Thoracic aorta (tissue), 2 donors: Measurements from ENCODE around the gene MBD3L2B. TPM values are rescaled to one million over a fixed set of nuclear protein-coding genes. Genes with fewer than 3 reads are reported as not detected.
A peak's percentile ranks its signal among the peaks of the same experiment; 100 is the strongest.
"Not testable (repeated sequence)": the region's sequence is repeated elsewhere in the genome, so short reads cannot be mapped to it uniquely, and the experiment has no call there.

Source experiments
- ATAC-seq: fragments of 150-250 bp; one replicate; pipeline ENCODE4 v1.8.0; 2017; ENCODE audit warnings: low read depth; ENCODE audit not compliant: insufficient number of reproducible peaks, low FRiP score
- DNase-seq: peaks from one replicate; pipeline ENCODE4 v3.0.0-alpha.2; 2020; ENCODE audit warnings: low spot score
- H3K27ac ChIP-seq, 2 donors: fragments of 200-600 bp; sonication (generic); 1 replicate in 1 of 2; 2 replicates in 1 of 2; pipeline ENCODE4 v1.5.1; 2016; ENCODE audit warnings: mild to moderate bottlenecking in 2 of 2, moderate library complexity in 2 of 2
- H3K27me3 ChIP-seq: fragments of 200-600 bp; sonication (generic); replicated peaks from 2 replicates; pipeline ENCODE4 v1.6.0; 2016; ENCODE audit warnings: mild to moderate bottlenecking; ENCODE audit not compliant: insufficient read depth
- H3K36me3 ChIP-seq: fragments of 200-600 bp; sonication (generic); one replicate; pipeline ENCODE4 v1.5.1; 2016
- H3K4me1 ChIP-seq, 2 donors: fragments of 200-600 bp; sonication (generic); 1 replicate in 1 of 2; 2 replicates in 1 of 2; pipeline versions ENCODE4 v1.5.1 to v1.6.0; 2016; ENCODE audit warnings: low read depth in 2 of 2, mild to moderate bottlenecking in 1 of 2; ENCODE audit not compliant: control insufficient read depth in 1 of 2
- H3K4me3 ChIP-seq: fragments of 200-600 bp; sonication (generic); 2 replicates; pipeline ENCODE4 v1.5.1; 2016; ENCODE audit warnings: mild to moderate bottlenecking
- H3K9me3 ChIP-seq: fragments of 200-600 bp; sonication (generic); 2 replicates; pipeline ENCODE4 v1.5.1; 2016
- CTCF ChIP-seq: fragments of 200-600 bp; sonication (generic); IDR thresholded peaks from one replicate; pipeline ENCODE4 v1.5.1; 2019; ENCODE audit warnings: antibody characterized with exemption
- total RNA-seq, 2 donors: library from RNA; depleted of rRNA; stranded (reverse); fragments of >200 nt; gene quantifications; one replicate each; pipeline versions ENCODE4 v1.1.0 to v1.2.3, GENCODE V29; 2016

The MBD3L2B gene
- not detected for total RNA-seq

GRCh38 chr19:7021331-7021730 is at the start of gene MBD3L2B:
TSS of gene MBD3L2B (minus strand) at chr19:7021431. CDS start at chr19:7021397, 34 bp downstream.
- not testable (repeated sequence) for H3K27me3 ChIP-seq

GRCh38 chr19:7069904-7070226 is 48.6 kb upstream of the MBD3L2B start:
- DNase-seq (no peak), ATAC-seq (no peak)
- Histone ChIP-seq H3K4me1 (peaks cover 4 to 11% of the 10 kb centered on the region in 2 donors), H3K36me3 (peaks cover 28% of the 10 kb centered on the region), H3K27ac (peak overlapping the region; percentile 57 to 77), H3K9me3 (no peaks in the 10 kb centered on the region), H3K27me3 (no peaks in the 10 kb centered on the region), H3K4me3 (peak overlapping the region; percentile 81)
- no peak for TF ChIP-seq CTCF

More at GRCh38 chr19:7021331-7021730, at the start of gene MBD3L2B:
- DNase-seq, H3K9me3 ChIP-seq, H3K27ac ChIP-seq, ATAC-seq, H3K4me3 ChIP-seq, H3K4me1 ChIP-seq, H3K36me3 ChIP-seq: not testable (repeated sequence)

- Histone ChIP-seq H3K27me3 (no peaks in the 10 kb centered on the region), H3K4me3 (peak within 1 kb of the TSS; percentile 81), H3K4me1 (peaks cover 4 to 11% of the 10 kb centered on the region in 2 donors), H3K36me3 (peaks cover 24% of the 10 kb centered on the region), H3K9me3 (no peaks in the 10 kb centered on the region), H3K27ac (peak within 1 kb of the TSS; percentile 57 to 77)
- peak; percentile 96 for ATAC-seq
- no peak for TF ChIP-seq CTCF
- peak; percentile 98 for DNase-seq
Measured at GRCh38 chr19:7069042-7069903, 48.0 kb upstream of the MBD3L2B start, which contains the start of gene ZNF557. TSS of gene ZNF557 (plus strand) at chr19:7069703. CDS start at chr19:7075075, 5,372 bp downstream.

DNA sequence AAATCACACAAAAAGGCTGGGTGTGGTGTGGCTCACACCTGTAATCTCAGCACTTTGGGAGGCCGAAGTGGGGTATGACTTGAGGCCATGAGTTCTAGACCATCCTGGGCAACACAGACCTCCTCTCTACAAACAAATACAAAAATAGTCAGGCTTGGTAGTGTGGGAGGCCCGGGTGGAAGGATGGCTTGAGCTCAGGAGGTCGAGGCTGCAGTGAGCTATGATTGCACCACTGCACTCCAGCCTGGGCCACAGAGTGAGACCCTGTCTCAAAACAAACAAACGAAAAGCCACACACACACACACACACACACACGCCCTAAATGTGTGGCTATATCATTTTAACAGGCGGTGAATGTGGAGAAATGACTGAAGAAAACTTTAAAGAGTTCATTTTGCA is 47.4 kb upstream of the MBD3L2B start:
- no peak for ATAC-seq
- Histone ChIP-seq H3K4me3 (peak overlapping the region; percentile 81), H3K4me1 (peaks cover 4 to 11% of the 10 kb centered on the region in 2 donors), H3K36me3 (peaks cover 18% of the 10 kb centered on the region), H3K27ac (peak overlapping the region in 1 of 2 donors; percentile 2), H3K9me3 (no peaks in the 10 kb centered on the region), H3K27me3 (no peaks in the 10 kb centered on the region)
- no peak for DNase-seq
- TF ChIP-seq CTCF: no peak

GRCh38 chr19:7067716-7068115 is 46.5 kb upstream of the MBD3L2B start:
- ATAC-seq (no peak), DNase-seq (no peak)
- H3K27me3 ChIP-seq: no peaks in the 10 kb centered on the region
- H3K4me3 ChIP-seq: no peak overlapping the region
- peaks cover 11% of the 10 kb centered on the region for H3K36me3 ChIP-seq
- H3K4me1 ChIP-seq: peaks cover 4 to 11% of the 10 kb centered on the region in 2 donors
- TF ChIP-seq CTCF: no peak
- H3K9me3 ChIP-seq: no peaks in the 10 kb centered on the region
- H3K27ac ChIP-seq: no peak overlapping the region

DNA sequence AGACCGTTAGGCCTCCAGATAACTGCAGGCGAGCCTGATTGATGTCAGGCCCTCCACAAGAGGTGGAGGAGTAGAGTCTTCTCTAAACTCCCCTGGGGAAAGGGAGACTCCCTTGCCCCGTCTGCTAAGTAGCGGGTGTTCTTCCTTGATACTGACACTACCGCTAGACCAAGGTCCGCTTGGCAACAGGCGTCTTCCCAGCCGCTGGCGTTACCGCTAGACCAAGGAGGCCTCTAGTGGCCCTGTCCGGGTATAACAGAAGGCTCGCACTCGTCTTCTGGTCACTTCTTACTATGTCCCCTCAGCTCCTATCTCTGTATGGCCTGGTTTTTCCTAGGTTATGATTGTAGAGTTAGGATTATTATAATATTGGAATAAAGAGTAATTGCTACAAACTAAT is 45.9 kb upstream of the MBD3L2B start:
- H3K27me3 ChIP-seq, H3K27ac ChIP-seq, H3K36me3 ChIP-seq, H3K4me3 ChIP-seq, DNase-seq, H3K9me3 ChIP-seq, ATAC-seq: not testable (repeated sequence)
- H3K4me1 ChIP-seq: peaks cover 4 to 11% of the 10 kb centered on the region in 2 donors
